IMR-90 (cell line): ENCODE data around the gene TCEAL3.

Experiments
- CHD1 ChIP-seq: IDR thresholded peaks from 2 replicates; pipeline ENCODE4 v1.6.1; 2012; ENCODE audit warnings: low read depth, low read length, improper control_type of control experiment
- CTCF ChIP-seq: conservative IDR thresholded peaks from 2 replicates; pipeline ENCODE4 v1.5.1; 2012; ENCODE audit warnings: mild to moderate bottlenecking, low read depth, low read length, improper control_type of control experiment

DNA sequence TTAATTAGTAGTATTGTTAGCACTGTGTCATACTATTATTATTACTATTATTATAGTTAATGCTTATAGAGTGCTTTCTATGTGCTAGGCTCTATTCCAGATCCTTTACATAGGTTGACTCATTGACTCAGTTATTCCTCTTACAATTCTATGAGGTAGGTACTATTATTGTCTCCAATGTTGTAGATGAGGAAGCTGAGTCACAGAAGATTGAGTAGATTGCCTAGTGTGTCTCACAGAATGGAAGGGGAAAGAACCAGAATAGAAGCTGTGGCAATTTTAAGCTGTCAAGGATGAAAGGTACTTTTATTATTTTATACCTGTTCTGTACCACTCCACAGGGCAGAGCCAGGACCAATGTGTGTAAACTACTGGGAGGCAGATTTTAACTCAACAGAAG is 19.1 kb downstream of the TCEAL3 start:
- TF ChIP-seq CHD1 = no peak
- TF ChIP-seq CTCF = no peak
